K562 (cell line): Measurements from ENCODE around the gene ABHD1. TPM values are rescaled to one million over a fixed set of nuclear protein-coding genes. Genes with fewer than 3 reads are reported as not detected.
A peak's percentile ranks its signal among the peaks of the same experiment; 100 is the strongest.

ENCODE experiments used
- ADNP ChIP-seq: fragments of 200-800 bp; sonication (Bioruptor generic); IDR thresholded peaks from 2 replicates; pipeline ENCODE4 v1.6.1; 2016; ENCODE audit warnings: missing genetic modification characterization, missing compliant biosample characterization
- BMI1 ChIP-seq: fragments of 150-350 bp; IDR thresholded peaks from 2 replicates; pipeline ENCODE4 v1.6.1; 2014; ENCODE audit warnings: low read length
- CREB3L1 ChIP-seq: fragments of 450-650 bp; IDR thresholded peaks from 2 replicates; pipeline ENCODE4 v1.6.1; 2014; ENCODE audit warnings: low read depth, mild to moderate bottlenecking, moderate library complexity, borderline replicate concordance
- DACH1 ChIP-seq: fragments of 450-650 bp; IDR thresholded peaks from 2 replicates; pipeline ENCODE4 v1.6.1; 2018; ENCODE audit not compliant: partially characterized antibody
- DNMT1 ChIP-seq: fragments of 450-650 bp; IDR thresholded peaks from 2 replicates; pipeline ENCODE4 v1.6.1; 2016; ENCODE audit warnings: antibody characterized with exemption, mild to moderate bottlenecking
- GTF2A2 ChIP-seq: IDR thresholded peaks from 2 replicates; pipeline ENCODE4 v1.6.1; 2016; ENCODE audit warnings: mild to moderate bottlenecking, missing genetic modification characterization, missing compliant biosample characterization
- GTF2B ChIP-seq: IDR thresholded peaks from 2 replicates; pipeline ENCODE4 v1.6.1; 2011; ENCODE audit not compliant: insufficient read length; ENCODE audit errors: extremely low read depth
- HNRNPLL ChIP-seq: fragments of 200-400 bp; formaldehyde crosslinking; IDR thresholded peaks from 2 replicates; pipeline ENCODE4 v1.6.1; 2017; ENCODE audit warnings: low read length, low read depth, mild to moderate bottlenecking; ENCODE audit not compliant: poor library complexity, severe bottlenecking
- LCOR ChIP-seq: sonication (generic); formaldehyde crosslinking; IDR thresholded peaks from 2 replicates; pipeline ENCODE4 v1.8.0; 2022; ENCODE audit warnings: mild to moderate bottlenecking, missing genetic modification reagents
- LEF1 ChIP-seq: fragments of 450-650 bp; IDR thresholded peaks from 2 replicates; pipeline ENCODE4 v1.6.1; 2016; ENCODE audit warnings: mild to moderate bottlenecking
- PHF20 ChIP-seq: fragments of 450-650 bp; IDR thresholded peaks from 2 replicates; pipeline ENCODE4 v1.6.1; 2018; ENCODE audit not compliant: partially characterized antibody
- PHF21A ChIP-seq: fragments of 450-650 bp; IDR thresholded peaks from 2 replicates; pipeline ENCODE4 v1.6.1; 2017; ENCODE audit warnings: low read depth, borderline replicate concordance
- SNRNP70 ChIP-seq: fragments of 200-400 bp; formaldehyde crosslinking; optimal IDR thresholded peaks from 2 replicates; pipeline ENCODE3; 2017; ENCODE audit warnings: low read depth, low read length
- SRSF3 ChIP-seq: fragments of 200-400 bp; formaldehyde crosslinking; IDR thresholded peaks from 2 replicates; pipeline ENCODE4 v1.6.1; 2016; ENCODE audit warnings: mild to moderate bottlenecking, low read length, moderate library complexity; ENCODE audit not compliant: insufficient read depth
- TARDBP ChIP-seq: fragments of 450-650 bp; IDR thresholded peaks from 2 replicates; pipeline ENCODE4 v1.6.1; 2016
- THRA ChIP-seq: fragments of 450-650 bp; IDR thresholded peaks from 2 replicates; pipeline ENCODE4 v1.6.1; 2017; ENCODE audit warnings: mild to moderate bottlenecking, moderate library complexity
- ZC3H4 ChIP-seq: sonication (generic); formaldehyde crosslinking; IDR thresholded peaks from 2 replicates; pipeline ENCODE4 v1.9.0; 2021; ENCODE audit warnings: missing genetic modification reagents, borderline replicate concordance
- ZHX1 ChIP-seq: fragments of 150-350 bp; conservative IDR thresholded peaks from 2 replicates; pipeline ENCODE4 v1.6.1; 2014; ENCODE audit warnings: low read length
- ZNF143 ChIP-seq: sonication (generic); formaldehyde crosslinking; IDR thresholded peaks from 2 replicates; pipeline ENCODE4 v1.9.0; 2022; ENCODE audit warnings: mild to moderate bottlenecking, missing genetic modification reagents
- ZNF224 ChIP-seq: sonication (generic); formaldehyde crosslinking; IDR thresholded peaks from 2 replicates; pipeline ENCODE4 v1.8.0; 2022; ENCODE audit warnings: mild to moderate bottlenecking, missing genetic modification reagents
- ZNF253 ChIP-seq: fragments of 250-450 bp; sonication (Bioruptor Pico); conservative IDR thresholded peaks from 2 replicates; pipeline ENCODE4 v1.6.1; 2021; ENCODE audit warnings: mild to moderate bottlenecking
- ZNF707 ChIP-seq: fragments of 250-450 bp; sonication (Bioruptor Pico); conservative IDR thresholded peaks from 2 replicates; pipeline ENCODE4 v1.8.0; 2022; ENCODE audit warnings: inconsistent platforms, mild to moderate bottlenecking, moderate library complexity
- ZNF75A ChIP-seq: fragments of 450-650 bp; formaldehyde crosslinking; IDR thresholded peaks from 2 replicates; pipeline ENCODE4 v1.4.0; 2020; ENCODE audit warnings: mild to moderate bottlenecking
- polyA plus RNA-seq, 8 experiments: library from polyadenylated mRNA; depleted of rRNA in 4 of 8; stranded (reverse) in 5 of 8; unstranded in 3 of 8; fragments of >200 nt; fragmentation: Nextera tagmentation in 2 of 8; fragmentation: Illumina TruSeq in 1 of 8; extraction: Ambion mirVana in 2 of 8; extraction: Trizol in 1 of 8; gene quantifications; 2 replicates each; pipeline versions ENCODE4 v1.2.1 to v1.2.3, GENCODE V29; 2011 to 2014; ENCODE audit warnings: inconsistent platforms in 1 of 8, missing spikeins in 1 of 8
- total RNA-seq, 7 experiments: library from RNA; depleted of rRNA in 6 of 7; stranded (reverse); fragments of >200 nt in 6 of 7; fragmentation: Illumina TruSeq in 2 of 7; extraction: Trizol in 2 of 7; gene quantifications; 2 replicates each; pipeline versions ENCODE4 v1.2.1 to v1.2.3, GENCODE V29; 2011 to 2021; ENCODE audit warnings: low replicate concordance in 1 of 7
- TF ChIP-seq, protein P1 (sequence below): fragments of 250-450 bp; sonication (Bioruptor Pico); IDR thresholded peaks from 2 replicates; pipeline ENCODE4 v1.8.0; 2021; ENCODE audit warnings: moderate library complexity, mild to moderate bottlenecking, inconsistent platforms

ABHD1 gene
- total and polyA plus RNA-seq, 9 of the 15 experiments (the other 6 are each of a cell fraction or from before 2014, with no cell fraction given), result 0.10 to 0.16 (median 0.11) TPM; not detected in 5

DNA sequence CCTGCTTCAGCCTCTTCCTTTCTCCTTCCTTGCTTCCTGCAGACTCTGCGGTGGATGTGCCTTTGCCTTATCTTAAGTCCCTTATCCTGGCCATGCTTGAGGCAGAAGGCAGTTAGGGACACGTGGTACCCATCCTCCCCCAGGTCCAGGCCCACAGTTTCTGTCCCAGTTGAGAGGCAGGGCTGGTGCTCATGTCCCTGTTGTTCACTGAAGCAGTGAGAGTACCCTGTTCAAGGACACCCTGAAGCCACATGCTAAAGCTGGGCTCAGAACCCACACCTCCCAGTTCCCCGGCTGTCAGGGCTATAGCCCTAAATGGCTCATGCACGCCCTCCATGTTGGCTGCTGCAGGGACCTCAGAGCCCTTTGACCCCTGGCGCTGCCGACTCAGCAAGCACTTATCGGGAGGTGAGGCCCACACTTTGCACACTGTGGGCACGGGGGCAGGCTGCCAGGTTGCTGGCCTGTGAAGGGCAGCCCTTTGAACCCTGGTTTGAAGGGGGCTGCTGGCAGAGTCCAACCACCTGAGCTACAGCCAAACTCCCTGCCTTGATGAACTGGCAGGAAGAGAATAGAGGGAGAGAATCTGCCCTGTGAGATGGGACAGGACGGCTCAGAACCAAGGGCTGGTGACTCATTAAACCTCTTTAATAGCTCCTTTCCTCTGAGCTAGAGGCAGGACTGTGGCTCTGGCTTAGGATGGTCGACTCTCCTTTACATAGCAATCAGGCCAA is 30.8 kb upstream of the ABHD1 start (continued):
- no peak for TF ChIP-seq THRA
- no peak for TF ChIP-seq PHF21A
- 0 out of 2 replicates have a peak, but pooled peaks have one; percentile 54 for TF ChIP-seq LCOR
- no peak for TF ChIP-seq ADNP (tag)
- TF ChIP-seq SNRNP70, result no peak
- TF ChIP-seq ZNF224, result no peak
- TF ChIP-seq GTF2A2 (tag), result no peak
- no peak for TF ChIP-seq ZNF707 (CRISPR knock-in tag)
- TF ChIP-seq HNRNPLL, result no peak
- TF ChIP-seq TARDBP, result no peak
- TF ChIP-seq GTF2B, result no peak
- TF ChIP-seq SRSF3, result no peak
- peak; percentile 72 for TF ChIP-seq CREB3L1
- TF ChIP-seq, protein P1, sequence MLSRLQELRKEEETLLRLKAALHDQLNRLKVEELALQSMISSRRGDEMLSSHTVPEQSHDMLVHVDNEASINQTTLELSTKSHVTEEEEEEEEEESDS, result no peak
- peak; percentile 75 for TF ChIP-seq LEF1
- TF ChIP-seq ZNF75A, result no peak; the same call in 1 of the 2 replicates
- no peak for TF ChIP-seq ZHX1
- TF ChIP-seq DACH1, result no peak
- TF ChIP-seq DNMT1, result no peak
- TF ChIP-seq ZC3H4 (CRISPR knock-in tag), result no peak
- no peak for TF ChIP-seq BMI1
- no peak for TF ChIP-seq PHF20
- peak; percentile 29; the same call in 1 of the 2 replicates for TF ChIP-seq ZNF143 (CRISPR knock-in tag)
- no peak for TF ChIP-seq ZNF253
